ENCODE measurements around the gene SPIN1.
A peak's percentile ranks its signal among the peaks of the same experiment; 100 is the strongest.

Gene SPIN1

DNA sequence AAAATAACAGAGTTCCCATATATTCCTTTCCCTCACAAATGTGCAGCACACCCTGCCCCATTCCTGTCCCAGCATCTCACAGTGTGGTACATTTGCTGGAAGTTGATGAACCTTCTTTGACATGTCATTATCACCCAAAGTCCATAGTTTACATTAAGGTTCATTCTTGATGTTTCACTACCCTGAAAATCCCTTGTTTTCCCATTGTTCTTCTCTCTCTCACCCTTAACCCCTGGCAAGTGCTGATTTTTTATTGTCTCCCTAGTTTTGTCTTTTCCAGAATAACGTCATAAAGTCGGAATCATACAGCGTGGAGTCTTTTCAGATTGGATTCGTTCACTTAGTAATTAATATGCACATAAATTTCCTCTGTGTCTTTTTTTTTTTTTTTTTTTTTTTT lies 48.1 kb downstream of the SPIN1 start:
- no peak for DNase-seq (ENCODE audit: low read depth)

DNA sequence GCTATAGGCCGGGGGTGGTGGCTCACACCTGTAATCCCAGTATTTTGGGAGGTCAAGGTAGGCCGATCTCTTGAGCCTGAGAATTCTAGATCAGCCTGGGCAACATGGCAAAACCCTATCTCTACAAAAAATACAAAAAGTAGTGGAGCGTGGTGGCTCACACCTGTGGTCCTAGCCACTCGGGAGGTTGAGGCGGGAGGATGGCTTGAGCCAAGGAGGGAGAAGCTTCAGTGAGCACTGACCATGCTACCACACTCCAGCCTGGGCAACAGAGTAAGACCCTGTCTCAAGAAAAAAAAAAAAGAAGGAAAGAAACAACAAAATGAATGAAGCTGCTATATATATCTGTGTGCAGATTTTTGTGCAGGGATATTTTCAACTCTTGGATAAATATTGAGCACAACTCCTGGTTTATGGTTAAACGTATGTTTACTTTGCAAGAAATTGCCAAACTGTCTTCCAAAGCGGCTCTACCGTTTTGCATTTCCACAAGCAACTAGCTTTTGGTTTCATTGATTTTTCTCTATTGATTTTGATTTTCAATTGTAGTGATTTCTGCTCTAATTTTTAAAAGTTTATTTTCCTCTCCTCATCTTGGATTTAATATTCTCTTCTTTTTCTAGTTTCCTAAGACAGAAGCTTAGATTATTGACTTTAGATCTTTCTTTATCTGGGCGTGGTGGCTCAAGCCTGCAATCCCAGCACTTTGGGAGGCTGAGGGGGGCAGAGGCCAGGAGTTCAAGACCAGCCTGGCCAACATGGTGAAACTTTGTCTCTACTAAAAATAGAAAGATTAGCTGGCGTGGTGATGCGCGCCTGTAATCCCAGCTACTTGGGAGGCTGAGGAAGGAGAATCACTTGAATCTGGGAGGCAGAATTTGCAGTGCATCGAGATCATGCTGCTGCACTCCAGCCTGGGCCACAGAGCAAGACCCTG lies 49.2 kb downstream of the SPIN1 start:
- DNase-seq (ENCODE audit: low read depth) = no peak

- no peak for DNase-seq (ENCODE audit: low read depth)
Observed at GRCh38 chr9:88438811-88439210, 50.6 kb downstream of the SPIN1 start.

DNA sequence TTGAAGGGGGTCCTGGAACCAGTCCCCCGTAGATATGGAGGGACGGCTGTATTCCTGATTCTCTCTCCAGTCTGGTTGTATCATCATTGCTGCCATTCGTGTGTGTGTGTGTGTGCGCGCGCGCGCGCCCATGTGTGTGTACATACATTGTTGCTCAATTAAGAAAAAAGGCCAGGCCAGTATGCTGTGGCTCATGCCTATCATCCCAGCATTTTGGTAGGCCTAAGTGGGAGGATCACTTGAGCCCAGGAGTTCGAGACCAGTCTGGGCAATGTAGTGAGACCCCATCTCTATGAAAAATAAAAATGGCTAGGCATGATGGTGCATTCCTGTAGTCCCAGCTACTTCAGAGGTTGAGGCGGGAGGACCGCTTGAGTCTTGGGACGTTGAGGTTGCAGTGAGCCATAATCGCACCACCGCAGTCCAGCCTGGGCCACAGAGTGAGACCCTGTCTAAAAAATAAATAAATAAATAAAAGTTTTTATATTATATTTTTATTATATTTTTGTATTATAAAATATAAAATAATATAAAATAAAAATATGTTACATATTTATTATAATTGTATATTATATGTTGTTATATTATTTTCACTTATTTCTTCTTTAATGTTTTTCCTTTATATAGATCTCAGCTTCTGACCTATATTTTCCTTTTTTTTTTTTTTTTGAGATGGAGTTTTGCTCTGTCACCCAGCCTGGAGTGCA lies 53.2 kb downstream of the SPIN1 start:
- DNase-seq (ENCODE audit: low read depth) = no peak

DNA sequence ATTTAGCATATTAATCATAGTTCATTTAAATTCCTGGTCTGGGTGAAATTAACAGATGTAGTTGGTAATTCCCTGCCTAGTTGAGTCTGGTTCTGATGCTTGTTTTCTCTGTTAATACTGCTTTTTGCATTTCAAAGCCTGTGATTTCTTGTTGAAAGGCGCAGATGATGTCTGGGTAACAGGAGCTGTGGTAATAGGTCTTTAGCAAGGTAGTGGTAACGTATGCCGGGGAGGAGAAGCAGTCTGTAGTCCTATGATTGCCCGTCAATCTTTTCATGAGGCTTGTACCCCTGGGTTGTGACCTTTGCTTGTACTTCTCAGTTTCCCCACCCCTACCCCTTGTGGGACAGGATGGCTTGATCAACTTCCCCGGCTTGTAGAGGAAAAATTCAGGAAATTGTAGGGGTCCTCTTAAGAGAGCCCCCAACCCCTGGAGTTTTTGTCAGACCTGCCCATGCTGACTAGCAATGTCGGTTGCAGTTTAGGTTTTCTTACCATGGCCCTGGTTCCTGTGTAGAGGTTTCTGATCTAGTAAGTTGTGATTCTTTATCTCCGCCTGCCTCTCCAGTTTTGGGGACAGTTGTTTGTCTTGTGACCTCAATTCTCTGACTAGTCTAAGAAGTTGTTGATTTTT lies 55.4 kb downstream of the SPIN1 start:
- no peak for DNase-seq (ENCODE audit: low read depth)

DNA sequence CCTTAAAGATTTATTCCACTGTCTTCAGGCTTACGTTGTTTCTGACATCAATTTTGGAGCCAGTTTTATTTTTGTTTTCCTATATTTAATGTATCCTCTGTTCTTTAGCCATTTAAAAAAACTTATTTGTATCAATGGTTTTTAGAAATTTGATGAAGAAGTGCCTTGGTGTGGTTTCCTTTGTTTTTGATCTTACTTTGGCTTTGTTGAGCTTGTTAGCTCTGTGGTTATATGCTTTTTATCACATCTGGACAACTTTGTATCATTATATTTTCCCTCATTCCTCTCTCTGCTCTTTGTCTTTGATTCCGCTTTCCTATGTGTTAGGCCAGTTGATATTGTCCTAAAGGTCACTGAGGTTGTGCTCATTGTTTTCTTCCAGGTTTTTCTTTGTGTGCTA lies 58.5 kb downstream of the SPIN1 start:
- DNase-seq (ENCODE audit: low read depth) = no peak

- no peak for DNase-seq (ENCODE audit: low read depth)
Observed at GRCh38 chr9:88447431-88447830, 59.2 kb downstream of the SPIN1 start.

DNA sequence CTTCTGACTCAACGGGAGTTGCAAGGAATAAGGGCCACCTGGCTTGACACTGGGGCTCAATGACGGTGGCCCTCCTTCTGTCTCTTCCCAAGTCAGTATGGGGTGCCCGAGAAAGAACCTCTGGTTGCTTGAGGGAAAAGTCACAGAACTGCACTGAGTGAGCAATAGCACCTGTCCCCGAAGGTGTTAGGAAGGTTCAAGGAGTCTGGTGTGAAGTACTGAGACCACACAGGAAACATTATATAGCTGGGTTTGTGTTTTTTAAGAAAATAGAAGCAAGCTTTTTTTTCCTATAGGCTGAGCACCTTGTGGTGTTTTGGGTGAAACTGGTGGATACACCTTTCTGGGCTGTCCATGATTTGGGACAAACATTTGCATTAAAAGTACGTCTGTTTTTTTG lies 62.9 kb downstream of the SPIN1 start:
- DNase-seq (ENCODE audit: low read depth) = no peak

DNA sequence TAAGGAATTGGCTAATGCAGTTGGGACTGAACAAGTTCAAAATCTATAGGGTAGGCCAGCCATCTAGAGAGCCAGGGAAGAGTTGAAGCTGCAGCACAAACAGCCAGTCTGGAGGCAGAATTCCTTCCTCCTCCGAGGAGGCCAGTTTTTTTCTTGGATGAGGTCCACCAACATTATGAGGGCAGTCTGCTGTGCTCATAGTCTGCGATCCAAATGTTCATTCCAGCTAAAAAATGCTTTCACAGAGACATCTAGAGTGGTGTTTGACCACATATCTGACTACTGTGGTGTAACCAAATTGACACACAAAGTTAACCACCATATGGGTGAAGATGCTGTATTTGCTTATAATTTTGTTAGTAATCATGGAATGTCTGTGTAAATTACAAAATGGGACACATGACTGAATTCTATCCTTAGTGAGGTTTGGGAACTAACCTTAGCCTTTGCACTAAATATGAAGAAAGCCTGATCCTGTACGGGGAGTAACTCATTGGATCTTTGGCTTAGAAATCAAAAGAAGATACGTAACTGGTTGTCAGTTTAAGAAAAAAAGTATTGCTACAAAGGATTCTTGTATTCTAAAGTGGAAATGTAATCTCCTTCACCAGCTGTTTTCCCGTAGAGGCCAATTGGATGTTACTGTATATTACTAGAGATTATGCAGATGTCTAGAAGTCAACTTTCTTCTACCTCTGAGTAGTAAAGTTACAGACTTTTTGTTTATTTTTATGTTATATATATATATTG lies 70.6 kb downstream of the SPIN1 start:
- peak; percentile 80 for DNase-seq (ENCODE audit: low read depth)

DNA sequence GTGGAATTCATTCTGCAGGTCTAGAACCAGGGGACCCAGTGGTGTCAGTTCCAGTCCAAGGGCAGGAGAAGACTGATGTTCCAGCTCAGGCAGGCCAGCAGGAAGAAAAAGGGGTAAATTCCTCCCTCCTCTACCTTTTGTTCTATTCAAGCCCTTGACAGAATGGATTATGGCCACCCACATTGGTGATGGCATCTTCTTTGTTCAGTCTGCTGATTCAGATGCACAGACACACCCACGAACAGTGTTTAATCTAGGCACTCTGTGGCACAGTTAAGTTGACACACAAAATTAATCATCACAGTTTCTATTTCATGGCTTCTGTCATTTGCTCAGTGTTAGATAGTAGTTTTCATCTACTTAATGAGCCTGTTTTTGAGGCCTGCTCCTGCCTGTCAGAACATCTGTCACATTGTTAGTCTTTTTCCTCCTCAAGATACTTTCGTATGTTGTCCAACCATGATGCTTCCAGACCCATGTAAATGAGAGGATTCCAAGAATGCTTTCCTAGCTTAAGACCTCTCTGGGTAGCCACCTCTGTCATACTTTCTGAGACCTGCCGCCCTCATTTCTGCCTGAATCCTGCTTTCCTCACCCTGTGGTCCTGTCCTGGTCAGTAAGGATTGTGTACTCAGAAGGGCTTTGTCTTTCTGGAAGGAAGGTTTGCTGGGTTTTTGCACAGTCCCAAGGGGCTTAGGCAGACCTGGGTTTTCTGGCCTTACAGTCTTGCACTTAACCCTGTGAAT lies 72.5 kb downstream of the SPIN1 start:
- DNase-seq (ENCODE audit: low read depth) = peak; percentile 9

DNA sequence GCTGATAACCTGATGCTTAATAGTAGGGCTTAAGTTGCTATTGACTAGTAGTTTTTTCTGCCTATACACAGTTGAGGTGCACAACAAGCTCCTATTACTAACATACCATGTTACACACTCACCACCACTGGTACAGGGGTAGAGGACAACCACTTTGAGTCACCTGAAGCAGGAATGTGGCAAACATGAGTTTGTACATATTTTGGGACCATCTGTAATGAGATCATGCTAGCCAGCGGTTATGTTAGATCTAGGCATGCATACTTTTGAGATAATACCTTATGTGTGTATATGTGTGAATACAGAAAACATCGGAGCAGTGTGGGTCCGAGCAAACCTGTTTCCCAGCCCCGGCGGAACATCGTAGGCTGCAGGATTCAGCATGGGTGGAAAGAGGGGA lies 73.9 kb downstream of the SPIN1 start:
- DNase-seq (ENCODE audit: low read depth) = peak; percentile 74

DNA sequence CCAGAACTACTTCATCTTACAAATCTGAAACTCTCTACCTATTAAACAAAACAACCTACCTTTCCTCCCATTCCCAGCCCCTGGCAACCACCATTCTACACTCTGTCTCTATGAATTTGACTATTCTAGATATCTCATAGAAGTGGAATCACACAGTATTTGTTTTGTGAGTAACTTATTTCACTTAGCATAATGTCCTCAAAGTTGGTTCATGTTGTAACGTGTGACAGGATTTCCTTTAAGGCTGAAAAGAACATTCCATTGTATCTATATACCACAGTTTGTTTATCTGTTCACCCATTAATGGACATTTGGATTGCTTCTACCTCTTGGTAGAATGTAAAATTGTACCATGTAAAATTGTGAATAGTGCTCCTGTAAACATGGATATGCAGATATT lies 76.6 kb downstream of the SPIN1 start:
- DNase-seq (ENCODE audit: low read depth) = peak; percentile 42

DNA sequence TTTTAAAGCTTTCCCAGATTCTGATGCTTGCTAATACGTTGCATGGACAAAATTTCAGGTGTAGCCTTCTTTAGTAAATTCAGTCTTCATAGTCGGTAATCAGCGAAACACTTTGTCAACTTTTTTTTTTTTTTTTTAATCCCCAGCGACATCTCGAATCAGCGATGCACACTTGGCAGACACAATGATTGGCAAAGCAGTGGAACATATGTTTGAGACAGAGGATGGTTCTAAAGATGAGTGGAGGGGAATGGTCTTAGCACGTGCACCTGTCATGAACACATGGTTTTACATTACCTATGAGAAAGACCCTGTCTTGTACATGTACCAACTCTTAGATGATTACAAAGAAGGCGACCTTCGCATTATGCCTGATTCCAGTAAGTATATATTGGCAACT lies 80.0 kb downstream of the SPIN1 start:
- no peak for DNase-seq (ENCODE audit: low read depth)

DNA sequence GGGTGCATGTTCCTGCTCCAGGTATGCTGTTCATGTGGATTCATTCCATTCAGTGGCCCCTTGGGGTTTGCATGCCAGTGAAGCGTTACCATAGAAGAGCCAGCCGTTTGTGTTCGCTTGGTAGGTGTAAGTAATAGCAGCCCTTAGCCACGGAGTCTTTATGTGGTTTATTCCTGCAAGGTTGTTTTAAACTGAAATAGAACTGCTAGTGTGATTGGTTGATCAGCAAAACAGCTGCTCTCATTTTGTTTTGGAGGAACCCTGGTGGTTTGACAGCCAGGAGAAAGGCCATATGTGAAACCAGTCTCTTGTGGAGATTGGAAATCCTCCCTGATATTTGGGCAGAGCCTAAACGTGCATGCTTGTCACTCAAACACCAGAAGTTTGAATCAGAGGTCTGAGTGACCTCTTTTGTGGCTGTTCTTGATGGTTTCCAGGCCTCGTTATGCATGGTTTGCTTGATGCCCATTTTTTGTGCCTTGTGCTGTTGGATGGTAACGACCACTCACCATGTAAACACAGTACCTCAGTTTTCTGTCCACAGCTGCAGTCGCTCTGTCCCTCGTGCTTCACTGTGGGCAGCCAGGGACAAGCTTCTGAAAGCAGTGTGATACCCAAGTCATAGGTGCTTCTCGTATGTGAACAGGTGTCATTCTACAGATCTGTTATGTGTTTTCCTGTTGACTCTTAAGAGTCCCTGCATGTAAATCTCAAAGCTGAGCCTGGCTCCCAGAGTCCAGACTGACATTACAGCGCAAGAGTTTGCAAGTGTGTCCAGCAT lies 88.4 kb downstream of the SPIN1 start:
- peak; percentile 19 for DNase-seq (ENCODE audit: low read depth)

DNA sequence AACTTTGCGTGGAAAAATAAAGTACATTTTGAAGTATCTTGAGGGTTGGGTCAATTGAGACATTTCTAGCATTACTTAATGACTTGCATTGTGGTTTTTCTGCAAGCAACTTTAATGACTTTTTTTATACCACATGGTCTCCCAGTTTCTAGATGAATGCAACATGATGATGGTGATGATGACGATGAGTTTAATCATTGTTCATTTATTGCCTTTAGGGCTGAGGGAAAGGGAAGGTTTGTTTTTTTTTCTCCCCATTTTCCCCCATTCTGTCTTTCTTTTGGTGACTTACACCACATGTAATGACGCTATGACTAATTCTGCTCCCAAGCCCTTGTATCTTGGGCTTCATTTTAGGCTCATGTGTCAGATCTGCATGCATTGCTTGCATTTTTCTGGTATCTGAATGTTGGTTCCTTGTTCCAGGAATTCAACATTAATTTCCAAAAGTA lies 89.1 kb downstream of the SPIN1 start:
- DNase-seq (ENCODE audit: low read depth) = peak; percentile 91

GRCh38 chr9:88478246-88478645 lies 90.0 kb downstream of the SPIN1 start:
- DNase-seq (ENCODE audit: low read depth) = peak; percentile 5

- DNase-seq (ENCODE audit: low read depth) = no peak
Observed at GRCh38 chr9:88481933-88482332, 93.7 kb downstream of the SPIN1 start.

- no peak for DNase-seq (ENCODE audit: low read depth)
Observed at GRCh38 chr9:88488166-88488565, 99.9 kb downstream of the SPIN1 start.

DNA sequence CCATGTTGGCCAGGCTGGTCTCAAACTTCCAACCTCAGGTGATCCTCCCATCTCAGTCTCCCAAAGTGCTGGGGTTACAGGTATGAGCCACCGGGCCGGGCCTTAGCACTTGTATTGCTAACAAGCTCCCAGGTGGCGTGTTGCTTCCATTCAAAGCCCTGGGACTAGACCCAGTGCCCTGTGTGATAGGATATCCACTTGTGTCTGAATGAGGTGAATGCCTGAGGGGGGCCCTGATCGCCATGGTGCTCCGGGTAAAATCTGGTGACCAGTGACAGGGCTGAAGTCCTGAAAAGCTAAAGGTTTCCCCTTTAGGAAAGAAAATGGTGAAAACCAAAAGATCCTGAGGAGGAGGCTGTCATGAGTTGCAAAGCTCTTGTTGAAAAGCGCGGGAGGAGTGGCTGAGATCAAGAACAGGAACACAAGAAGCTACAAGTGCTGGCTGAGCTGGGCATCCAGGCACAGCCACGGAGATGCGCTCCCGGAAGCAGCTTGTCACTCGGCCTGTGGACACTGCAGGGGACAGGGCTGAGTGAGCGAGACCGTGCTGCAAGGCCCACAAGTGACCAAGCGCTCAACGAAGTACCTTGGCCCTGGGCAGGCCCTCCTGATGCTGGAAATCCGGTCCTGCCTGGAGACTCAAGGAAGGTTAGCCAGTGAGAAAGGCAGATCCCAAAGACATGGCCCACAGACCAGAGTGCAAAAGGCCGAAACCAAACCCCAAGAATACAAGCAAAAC lies 106.9 kb downstream of the SPIN1 start:
- no peak for DNase-seq (ENCODE audit: low read depth)

DNA sequence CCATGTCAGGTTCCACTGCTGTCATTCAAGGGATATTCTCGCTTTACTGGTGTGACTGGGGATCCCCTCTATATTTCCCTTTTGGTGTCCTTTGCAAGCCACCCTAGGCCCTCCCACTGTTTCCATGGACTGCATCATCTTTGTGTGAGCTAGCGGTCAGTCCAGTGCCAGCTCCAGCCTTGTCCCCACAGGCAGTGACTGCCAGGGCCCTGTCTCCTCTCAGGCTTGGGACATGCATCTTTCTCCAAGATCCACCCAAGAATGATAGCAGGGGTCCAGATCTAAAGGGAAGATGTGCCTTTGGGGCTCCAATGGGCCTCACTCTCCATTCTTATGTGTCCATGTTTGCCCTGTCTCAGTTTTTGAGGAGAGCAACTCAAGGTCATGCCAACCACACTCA lies 109.0 kb downstream of the SPIN1 start:
- no peak for DNase-seq (ENCODE audit: low read depth)
